Mesendoderm (in vitro differentiated cells): ENCODE results near the gene DMD.

ENCODE experiments used
- DNase-seq: peaks from one replicate; pipeline ENCODE4 v3.0.0; 2013
- H2AK5ac ChIP-seq: 2 replicates; pipeline ENCODE4 v1.6.1; 2013; ENCODE audit warnings: low read length, inconsistent platforms
- H2BK120ac ChIP-seq: 2 replicates; pipeline ENCODE4 v1.6.1; 2013; ENCODE audit warnings: low read depth, mild to moderate bottlenecking, low read length, moderate library complexity, mixed read lengths
- H2BK15ac ChIP-seq: replicated peaks from 2 replicates; pipeline ENCODE4 v1.6.1; 2013; ENCODE audit warnings: low read depth, mild to moderate bottlenecking, moderate library complexity
- H2BK5ac ChIP-seq: 2 replicates; pipeline ENCODE4 v1.6.1; 2013; ENCODE audit warnings: low read length, inconsistent platforms
- H3K18ac ChIP-seq: 2 replicates; pipeline ENCODE4 v1.6.1; 2013; ENCODE audit warnings: mild to moderate bottlenecking, low read length, mixed read lengths
- H3K23ac ChIP-seq: one replicate; pipeline ENCODE4 v1.6.1; 2013; ENCODE audit warnings: low read length
- H3K27ac ChIP-seq: 2 replicates; pipeline ENCODE4 v1.5.1; 2013; ENCODE audit warnings: low read depth, mild to moderate bottlenecking, inconsistent platforms, low read length, moderate library complexity
- H3K27me3 ChIP-seq: 2 replicates; pipeline ENCODE4 v1.6.1; 2013; ENCODE audit warnings: low read length, control low read depth, mild to moderate bottlenecking, inconsistent platforms; ENCODE audit not compliant: insufficient read depth, poor library complexity
- H3K36me3 ChIP-seq: 2 replicates; pipeline ENCODE4 v1.6.1; 2013; ENCODE audit warnings: low read length, inconsistent platforms; ENCODE audit not compliant: control insufficient read depth, insufficient read depth
- H3K4ac ChIP-seq: one replicate; pipeline ENCODE4 v1.6.1; 2013; ENCODE audit warnings: low read depth, mild to moderate bottlenecking, low read length, moderate library complexity
- H3K4me1 ChIP-seq: 2 replicates; pipeline ENCODE4 v1.6.1; 2013; ENCODE audit warnings: low read depth, low read length, inconsistent platforms; ENCODE audit not compliant: control insufficient read depth
- H3K4me2 ChIP-seq: 2 replicates; pipeline ENCODE4 v1.6.1; 2013; ENCODE audit warnings: low read length
- H3K4me3 ChIP-seq: 2 replicates; pipeline ENCODE4 v1.5.1; 2013; ENCODE audit warnings: mild to moderate bottlenecking, low read length
- H3K56ac ChIP-seq: one replicate; pipeline ENCODE4 v1.6.1; 2013; ENCODE audit warnings: low read length
- H3K79me1 ChIP-seq: 2 replicates; pipeline ENCODE4 v1.6.1; 2013; ENCODE audit warnings: low read length, inconsistent platforms
- H3K79me2 ChIP-seq: 2 replicates; pipeline ENCODE4 v1.6.1; 2013; ENCODE audit warnings: mild to moderate bottlenecking, low read length; ENCODE audit not compliant: control insufficient read depth, insufficient read depth
- H3K9ac ChIP-seq: 2 replicates; pipeline ENCODE4 v1.6.1; 2013; ENCODE audit warnings: low read length, inconsistent platforms
- H4K5ac ChIP-seq: one replicate; pipeline ENCODE4 v1.6.1; 2013; ENCODE audit warnings: low read length
- H4K8ac ChIP-seq: one replicate; pipeline ENCODE4 v1.6.1; 2013; ENCODE audit warnings: low read depth, mild to moderate bottlenecking, control low read depth, low read length, moderate library complexity
- WGBS: extraction: QIAGEN DNeasy Blood & Tissue Kit; methylation state at CpG from one replicate; pipeline ENCODE4 v1.1.7; 2013; ENCODE audit warnings: low lambda C conversion rate, missing lambda C conversion rate; ENCODE audit not compliant: insufficient coverage; ENCODE audit errors: extremely low coverage; 5-methylcytosine and 5-hydroxymethylcytosine counted together

The DMD gene

DNA sequence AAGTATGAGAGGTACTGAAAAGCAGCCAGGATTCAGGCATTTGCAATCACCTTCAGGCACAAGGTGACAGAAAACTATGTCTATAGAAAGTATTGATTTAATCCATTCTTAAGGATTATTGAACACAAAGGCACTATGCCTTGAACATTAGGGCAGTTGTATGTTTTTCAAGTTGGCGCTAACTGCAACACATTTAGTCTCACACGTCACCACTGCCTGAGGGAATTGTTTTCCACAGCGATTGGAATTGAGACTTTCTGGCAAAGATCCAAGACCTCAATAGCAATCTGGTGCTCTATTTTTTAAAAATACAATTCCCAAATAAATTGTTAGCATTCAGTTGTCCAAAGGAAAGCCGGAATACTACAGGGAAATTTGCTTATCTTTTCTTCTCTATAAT, 2086.8 kb downstream of the DMD start:
- Histone ChIP-seq H3K23ac (no peak overlapping the region), H2AK5ac (no peak overlapping the region), H3K4ac (no peak overlapping the region), H3K9ac (no peak overlapping the region), H3K36me3 (no peaks in the 10 kb centered on the region), H3K18ac (no peak overlapping the region), H3K4me3 (no peak overlapping the region), H3K27ac (no peak overlapping the region), H4K8ac (no peak overlapping the region), H3K56ac (no peak overlapping the region), H3K79me1 (no peaks in the 10 kb centered on the region), H3K4me2 (no peak overlapping the region), H4K5ac (no peak overlapping the region), H3K27me3 (no peaks in the 10 kb centered on the region), H2BK120ac (no peak overlapping the region), H2BK15ac (no peak overlapping the region), H3K4me1 (no peaks in the 10 kb centered on the region), H2BK5ac (no peak overlapping the region), H3K79me2 (no peaks in the 10 kb centered on the region)
- WGBS = no CpG with 5 or more reads among the region's 4 CpGs
- no peak for DNase-seq

DNA sequence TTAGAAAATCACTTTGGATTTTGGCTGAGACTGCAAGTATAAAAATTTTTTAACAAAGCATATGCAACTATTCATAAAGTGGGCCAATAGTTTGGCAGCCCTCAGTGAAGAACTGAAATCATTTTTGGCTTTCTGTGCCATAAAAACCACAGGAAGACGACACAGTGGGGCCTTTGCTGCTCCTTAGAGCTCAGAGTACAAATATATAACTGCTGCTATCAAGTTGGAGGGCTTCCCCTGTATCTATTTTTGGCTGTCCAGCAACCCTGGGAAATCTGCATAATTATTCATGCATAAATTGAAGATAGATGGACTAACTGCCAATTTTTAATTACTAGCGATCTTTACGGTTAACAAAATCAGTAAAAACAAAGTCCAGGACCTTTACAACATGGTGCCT, 2088.0 kb downstream of the DMD start:
- Histone ChIP-seq H3K4ac (no peak overlapping the region), H3K4me3 (no peak overlapping the region), H2BK5ac (no peak overlapping the region), H2BK120ac (no peak overlapping the region), H3K36me3 (no peaks in the 10 kb centered on the region), H3K27me3 (no peaks in the 10 kb centered on the region), H4K8ac (no peak overlapping the region), H2AK5ac (no peak overlapping the region), H3K79me2 (no peaks in the 10 kb centered on the region), H3K23ac (no peak overlapping the region), H3K9ac (no peak overlapping the region), H3K56ac (no peak overlapping the region), H2BK15ac (no peak overlapping the region), H3K4me2 (no peak overlapping the region), H3K79me1 (no peaks in the 10 kb centered on the region), H4K5ac (no peak overlapping the region), H3K4me1 (no peaks in the 10 kb centered on the region), H3K18ac (no peak overlapping the region), H3K27ac (no peak overlapping the region)
- WGBS = no CpG with 5 or more reads among the region's 3 CpGs
- DNase-seq = no peak

DNA sequence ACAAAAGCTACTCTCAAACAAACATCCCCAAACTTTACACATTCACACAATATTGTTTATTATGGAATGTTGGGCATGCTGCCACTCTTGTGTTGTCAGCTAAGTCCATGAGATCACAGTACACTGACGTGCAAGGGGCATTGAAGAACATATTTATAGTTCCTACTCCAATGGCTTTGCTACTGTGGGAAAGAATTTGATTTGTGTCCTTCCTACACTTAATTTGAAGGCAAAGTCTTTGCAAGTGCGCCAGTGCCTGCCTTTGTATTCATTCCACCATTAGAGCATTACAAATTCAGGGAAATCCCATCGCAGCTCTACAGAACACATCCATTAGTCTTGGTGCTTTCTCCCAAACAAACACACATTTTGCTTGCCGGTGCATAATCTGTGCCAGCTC, 2094.1 kb downstream of the DMD start:
- Histone ChIP-seq H3K23ac (no peak overlapping the region), H3K4me1 (no peaks in the 10 kb centered on the region), H3K79me2 (no peaks in the 10 kb centered on the region), H3K27me3 (no peaks in the 10 kb centered on the region), H4K5ac (no peak overlapping the region), H3K27ac (no peak overlapping the region), H2BK5ac (no peak overlapping the region), H4K8ac (no peak overlapping the region), H3K79me1 (no peaks in the 10 kb centered on the region), H3K4ac (no peak overlapping the region), H2BK15ac (no peak overlapping the region), H2AK5ac (no peak overlapping the region), H3K36me3 (no peaks in the 10 kb centered on the region), H3K4me3 (no peak overlapping the region), H3K4me2 (no peak overlapping the region), H2BK120ac (no peak overlapping the region), H3K56ac (no peak overlapping the region), H3K9ac (no peak overlapping the region), H3K18ac (no peak overlapping the region)
- no peak for DNase-seq
- WGBS = no CpG with 5 or more reads among the region's 4 CpGs

DNA sequence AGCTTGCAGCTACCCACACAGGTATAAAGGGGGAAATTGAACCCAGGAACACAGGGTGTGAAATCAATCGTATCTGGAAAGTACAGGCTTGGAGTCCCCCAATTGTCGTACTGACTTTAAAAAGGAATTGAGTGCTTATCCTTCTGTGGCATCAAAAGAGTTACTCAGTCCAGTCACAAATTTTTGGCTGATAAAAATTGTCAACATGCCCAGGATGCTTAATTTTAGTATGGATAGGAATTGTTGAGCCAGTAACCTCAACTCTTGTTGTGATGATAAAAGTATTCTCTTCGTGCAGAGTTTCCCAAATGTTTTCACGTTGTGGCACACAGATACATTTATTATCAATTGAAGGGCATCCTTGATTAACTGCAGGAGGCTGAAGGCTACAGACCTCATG, 2096.0 kb downstream of the DMD start:
- H4K8ac ChIP-seq = no peak overlapping the region
- no peak overlapping the region for H4K5ac ChIP-seq
- no peak overlapping the region for H2BK5ac ChIP-seq
- no peak overlapping the region for H2AK5ac ChIP-seq
- H2BK120ac ChIP-seq = no peak overlapping the region
- H3K4me1 ChIP-seq = no peaks in the 10 kb centered on the region
- H3K27ac ChIP-seq = no peak overlapping the region
- no peak for DNase-seq
- no peak overlapping the region for H2BK15ac ChIP-seq
- no peaks in the 10 kb centered on the region for H3K27me3 ChIP-seq
- H3K18ac ChIP-seq = no peak overlapping the region
- no peak overlapping the region for H3K9ac ChIP-seq
- no peak overlapping the region for H3K4me2 ChIP-seq
- H3K4ac ChIP-seq = no peak overlapping the region
- H3K79me2 ChIP-seq = no peaks in the 10 kb centered on the region
- WGBS = no CpG with 5 or more reads among the region's 4 CpGs
- H3K56ac ChIP-seq = no peak overlapping the region
- H3K23ac ChIP-seq = no peak overlapping the region
- no peak overlapping the region for H3K4me3 ChIP-seq
- H3K79me1 ChIP-seq = no peaks in the 10 kb centered on the region
- no peaks in the 10 kb centered on the region for H3K36me3 ChIP-seq

DNA sequence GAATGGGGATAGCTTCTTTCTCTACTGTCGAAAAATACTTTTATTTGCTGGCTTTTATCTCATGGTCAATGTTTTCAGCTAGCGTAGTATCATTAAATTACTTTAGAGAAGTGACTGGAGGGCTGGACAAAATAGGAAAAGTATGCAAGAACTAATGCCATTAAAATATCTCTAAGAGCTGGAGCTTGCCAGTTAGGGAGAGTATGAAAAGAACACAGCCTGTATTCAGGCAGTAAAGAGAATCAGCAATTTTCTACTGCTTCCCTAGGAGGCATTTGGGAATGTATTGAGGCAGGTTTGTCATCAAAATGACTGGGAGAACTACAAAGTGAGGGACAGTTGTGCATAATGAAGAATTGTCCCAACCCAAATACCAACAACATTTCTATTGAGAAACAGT, 2096.5 kb downstream of the DMD start:
- no peak overlapping the region for H2BK15ac ChIP-seq
- H4K5ac ChIP-seq = no peak overlapping the region
- H3K27ac ChIP-seq = no peak overlapping the region
- H3K79me2 ChIP-seq = no peaks in the 10 kb centered on the region
- H3K9ac ChIP-seq = no peak overlapping the region
- no peak overlapping the region for H3K4me2 ChIP-seq
- H3K18ac ChIP-seq = no peak overlapping the region
- H2BK5ac ChIP-seq = no peak overlapping the region
- no peaks in the 10 kb centered on the region for H3K79me1 ChIP-seq
- DNase-seq = no peak
- no peaks in the 10 kb centered on the region for H3K4me1 ChIP-seq
- no peak overlapping the region for H2BK120ac ChIP-seq
- no peaks in the 10 kb centered on the region for H3K27me3 ChIP-seq
- H3K23ac ChIP-seq = no peak overlapping the region
- no peak overlapping the region for H3K4me3 ChIP-seq
- no peak overlapping the region for H3K56ac ChIP-seq
- no peak overlapping the region for H2AK5ac ChIP-seq
- H4K8ac ChIP-seq = no peak overlapping the region
- WGBS = no CpG with 5 or more reads among the region's 2 CpGs
- H3K36me3 ChIP-seq = no peaks in the 10 kb centered on the region
- H3K4ac ChIP-seq = no peak overlapping the region

DNA sequence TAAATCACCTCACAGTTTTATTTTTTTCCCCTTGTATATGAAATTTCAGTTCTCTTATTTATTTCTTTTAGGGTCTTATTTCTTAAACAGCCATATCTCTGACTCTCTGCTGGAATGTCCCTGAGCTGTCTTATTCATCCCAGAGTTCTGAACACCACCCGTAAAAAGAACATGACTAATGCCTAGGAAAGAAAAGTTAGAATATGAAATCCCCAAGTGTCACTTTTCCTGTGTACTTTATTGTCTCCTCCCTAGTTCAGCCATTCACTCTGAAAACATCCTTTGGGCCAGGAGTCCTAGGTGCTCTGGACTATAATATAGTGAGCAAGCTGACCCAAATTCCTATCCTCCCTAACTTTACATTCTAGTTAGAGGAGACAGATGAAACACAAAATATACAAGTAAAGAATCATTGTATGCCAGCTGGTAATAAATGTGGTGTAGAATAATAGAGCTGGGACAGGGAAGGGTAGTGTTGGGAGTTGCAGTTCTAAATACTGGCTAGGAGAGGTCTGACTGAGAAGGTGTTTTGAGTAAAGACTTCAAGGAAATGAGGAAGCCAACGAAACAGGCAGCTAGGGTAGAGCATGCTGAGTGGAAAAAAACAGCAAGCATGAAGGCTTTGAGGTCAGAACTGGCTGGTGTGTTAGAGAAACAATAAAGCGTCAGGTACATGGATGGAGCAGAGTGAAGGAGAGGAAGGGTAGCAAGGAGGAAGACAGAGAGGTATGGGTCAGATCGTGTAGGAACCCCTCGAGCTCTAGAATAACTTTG, 2098.9 kb downstream of the DMD start:
- Histone ChIP-seq H2BK15ac (no peak overlapping the region), H2BK5ac (no peak overlapping the region), H3K4me2 (no peak overlapping the region), H3K4ac (no peak overlapping the region), H3K4me3 (no peak overlapping the region), H4K5ac (no peak overlapping the region), H3K23ac (no peak overlapping the region), H3K4me1 (no peaks in the 10 kb centered on the region), H4K8ac (no peak overlapping the region), H3K18ac (no peak overlapping the region), H3K36me3 (no peaks in the 10 kb centered on the region), H3K9ac (no peak overlapping the region), H3K27me3 (no peaks in the 10 kb centered on the region), H2BK120ac (no peak overlapping the region), H3K79me1 (no peaks in the 10 kb centered on the region), H3K79me2 (no peaks in the 10 kb centered on the region), H3K27ac (no peak overlapping the region), H3K56ac (no peak overlapping the region), H2AK5ac (no peak overlapping the region)
- DNase-seq = no peak
- WGBS = no CpG with 5 or more reads among the region's 5 CpGs
